Epithelial cell of esophagus (primary cell): Measurements from ENCODE around the gene CFAP46.
"Not testable (repeated sequence)": the region's sequence is repeated elsewhere in the genome, so short reads cannot be mapped to it uniquely, and the experiment has no call there.

Experiments
- DNase-seq: peaks from one replicate; pipeline ENCODE4 v3.0.0; 2010; ENCODE audit warnings: low read depth
- H3K4me3 ChIP-seq: 2 replicates; pipeline ENCODE4 v1.5.1; 2011; ENCODE audit warnings: mild to moderate bottlenecking, low read length, control low read depth
- CTCF ChIP-seq: IDR thresholded peaks from 2 replicates; pipeline ENCODE4 v1.5.1; 2011; ENCODE audit warnings: low read depth, mild to moderate bottlenecking, low read length, control low read depth, inconsistent platforms; ENCODE audit not compliant: insufficient read depth; ENCODE audit errors: missing control alignments

The CFAP46 gene

GRCh38 chr10:132802694-132803320 lies 139.6 kb downstream of the CFAP46 start:
- no peak overlapping the region for H3K4me3 ChIP-seq
- no peak for TF ChIP-seq CTCF
- no peak for DNase-seq

- no peak for TF ChIP-seq CTCF
- no peak for DNase-seq
- no peak overlapping the region for H3K4me3 ChIP-seq
Measured at GRCh38 chr10:132802048-132802447, 140.3 kb downstream of the CFAP46 start.

GRCh38 chr10:132799865-132800264 lies 142.5 kb downstream of the CFAP46 start:
- DNase-seq = no peak
- no peak overlapping the region for H3K4me3 ChIP-seq
- no peak for TF ChIP-seq CTCF

- no peak for DNase-seq
- no peak for TF ChIP-seq CTCF
- H3K4me3 ChIP-seq = no peak overlapping the region
Measured at GRCh38 chr10:132798876-132799275, 143.5 kb downstream of the CFAP46 start.

- H3K4me3 ChIP-seq = no peak overlapping the region
- no peak for TF ChIP-seq CTCF
Measured at GRCh38 chr10:132798403-132798802, 144.0 kb downstream of the CFAP46 start.

GRCh38 chr10:132797986-132798385 lies 144.4 kb downstream of the CFAP46 start:
- not testable (repeated sequence) for H3K4me3 ChIP-seq, DNase-seq

More at GRCh38 chr10:132798403-132798802, 144.0 kb downstream of the CFAP46 start:
- no peak for DNase-seq

- TF ChIP-seq CTCF = no peak
- DNase-seq = no peak
Measured at GRCh38 chr10:132796846-132797245, 145.5 kb downstream of the CFAP46 start.

More at GRCh38 chr10:132796846-132797245, 145.5 kb downstream of the CFAP46 start:
- H3K4me3 ChIP-seq = no peak overlapping the region
